Caco-2 (cell line): Measurements from ENCODE around the gene SMAD7. TPM values are rescaled to one million over a fixed set of nuclear protein-coding genes. Genes with fewer than 3 reads are reported as not detected.

Experiments
- BruUV-seq: library from RNA; stranded (reverse); fragments of 400-500 nt; replicated peaks from 2 replicates; lab custom pipeline; 2021; lab: Mats Ljungman, UMichigan
- CTCF ChIA-PET: fragments of 300-600 bp; sonication (Branson Sonifier 250); formaldehyde crosslinking; loops from one replicate; lab custom pipeline; 2022; ENCODE audit warnings: antibody characterized with exemption; lab: Charles Lee
- POLR2A ChIA-PET: fragments of 300-600 bp; sonication (Branson Sonifier 250); formaldehyde crosslinking; loops from one replicate; lab custom pipeline; 2022; ENCODE audit warnings: antibody characterized with exemption; lab: Charles Lee
- DNase-seq, 2 experiments: peaks; one replicate each; pipeline versions ENCODE4 v3.0.0 to v3.0.0-alpha.2; 2020 to 2022
- H3K27me3 ChIP-seq: replicated peaks from 2 replicates; pipeline ENCODE4 v1.6.0; 2011; ENCODE audit warnings: low read length; ENCODE audit not compliant: control insufficient read depth, insufficient read depth
- H3K36me3 ChIP-seq: 2 replicates; pipeline ENCODE4 v1.5.1; 2011; ENCODE audit warnings: low read length; ENCODE audit not compliant: control insufficient read depth, insufficient read depth
- H3K4me1 ChIP-seq: fragments of 250-450 bp; sonication (Bioruptor Pico); 2 replicates; pipeline ENCODE4 v1.5.1; 2020; ENCODE audit warnings: mild to moderate bottlenecking
- H3K4me3 ChIP-seq: 2 replicates; pipeline ENCODE4 v1.5.1; 2011; ENCODE audit warnings: low read depth, mild to moderate bottlenecking, control low read depth, low read length
- H3K9me3 ChIP-seq: fragments of 250-450 bp; sonication (Bioruptor Pico); 2 replicates; pipeline ENCODE4 v1.5.1; 2020; ENCODE audit warnings: mild to moderate bottlenecking, moderate library complexity
- H3K27ac Mint-ChIP-seq: one replicate; pipeline ENCODE4 v1.8.0; 2022; ENCODE audit warnings: mixed read lengths; ENCODE audit not compliant: unreplicated experiment
- H3K27me3 Mint-ChIP-seq: one replicate; pipeline ENCODE4 v1.8.0; 2022; ENCODE audit warnings: mixed read lengths; ENCODE audit not compliant: insufficient read depth, unreplicated experiment
- H3K36me3 Mint-ChIP-seq: one replicate; pipeline ENCODE4 v1.8.0; 2022; ENCODE audit warnings: mild to moderate bottlenecking, mixed read lengths; ENCODE audit not compliant: insufficient read depth, unreplicated experiment
- H3K4me1 Mint-ChIP-seq: one replicate; pipeline ENCODE4 v1.8.0; 2022; ENCODE audit warnings: low read depth, mixed read lengths; ENCODE audit not compliant: unreplicated experiment
- H3K4me3 Mint-ChIP-seq: one replicate; pipeline ENCODE4 v1.8.0; 2022; ENCODE audit warnings: mild to moderate bottlenecking, moderate library complexity, mixed read lengths; ENCODE audit not compliant: unreplicated experiment
- H3K9me3 Mint-ChIP-seq: one replicate; pipeline ENCODE4 v1.8.0; 2022; ENCODE audit warnings: mixed read lengths; ENCODE audit not compliant: unreplicated experiment
- intact Hi-C: fragments of 100-400 bp; cut with micrococcal nuclease; formaldehyde crosslinking; loops from one replicate; pipeline ENCODE4 v1.10.0; 2022; ENCODE audit not compliant: unreplicated experiment
- total RNA-seq: library from RNA; stranded (reverse); gene quantifications from 2 replicates; pipeline ENCODE4 v1.2.3, GENCODE V29; 2022
- TF ChIP-seq, protein P1 (sequence below), 2 experiments: fragments of 200-600 bp in 1 of 2; IDR thresholded peaks; 1 replicate in 1 of 2; 2 replicates in 1 of 2; pipeline versions ENCODE4 v1.5.1 to v1.8.0; 2011 to 2022; ENCODE audit warnings: antibody characterized with exemption in 1 of 2, control low read depth in 1 of 2, inconsistent platforms in 1 of 2, low read depth in 1 of 2, low read length in 1 of 2, mild to moderate bottlenecking in 1 of 2, moderate library complexity in 1 of 2; ENCODE audit not compliant: insufficient read depth in 1 of 2, severe bottlenecking in 1 of 2, unreplicated experiment in 1 of 2

The SMAD7 gene
- total RNA-seq, 1 experiment from 2014 or later = 9.3 TPM

DNA sequence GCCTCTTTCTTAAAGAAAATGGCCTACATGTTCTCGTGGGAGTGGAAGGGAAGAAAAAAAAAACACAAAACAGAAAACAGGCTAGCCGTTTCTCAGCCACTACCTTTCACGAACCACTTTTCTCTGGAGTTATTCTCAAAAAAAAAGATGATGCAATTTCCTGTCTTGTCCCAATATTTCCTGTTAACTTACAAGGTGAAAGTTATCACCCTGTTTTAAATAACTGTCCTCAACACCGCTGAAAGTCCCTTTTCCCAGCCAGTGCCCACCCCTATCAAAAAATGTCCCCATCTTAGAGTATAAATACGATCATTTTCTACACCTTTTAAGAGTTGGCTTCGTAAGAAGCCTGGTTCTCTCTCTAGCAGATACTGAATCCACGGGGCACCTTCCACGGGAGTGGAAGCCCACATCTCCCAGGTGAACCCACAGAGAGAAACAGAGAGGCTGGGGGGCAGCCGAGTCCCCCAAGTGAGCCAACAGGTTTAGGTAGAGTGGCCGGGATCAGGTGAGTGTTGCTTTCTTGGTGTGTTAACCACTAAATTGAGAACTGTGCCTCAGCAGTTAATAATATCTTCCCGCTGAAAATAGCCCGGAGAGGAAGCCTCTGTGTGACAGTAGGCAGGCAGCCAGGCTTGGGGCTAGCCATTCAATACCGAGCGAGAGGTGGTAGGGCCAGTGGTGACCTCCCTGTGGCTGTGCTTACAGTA lies 15.9 kb downstream of the SMAD7 start:
- H3K36me3 Mint-ChIP-seq = peaks cover 19% of the 10 kb centered on the region
- H3K27me3 Mint-ChIP-seq = no peaks in the 10 kb centered on the region
- TF ChIP-seq, protein P1, sequence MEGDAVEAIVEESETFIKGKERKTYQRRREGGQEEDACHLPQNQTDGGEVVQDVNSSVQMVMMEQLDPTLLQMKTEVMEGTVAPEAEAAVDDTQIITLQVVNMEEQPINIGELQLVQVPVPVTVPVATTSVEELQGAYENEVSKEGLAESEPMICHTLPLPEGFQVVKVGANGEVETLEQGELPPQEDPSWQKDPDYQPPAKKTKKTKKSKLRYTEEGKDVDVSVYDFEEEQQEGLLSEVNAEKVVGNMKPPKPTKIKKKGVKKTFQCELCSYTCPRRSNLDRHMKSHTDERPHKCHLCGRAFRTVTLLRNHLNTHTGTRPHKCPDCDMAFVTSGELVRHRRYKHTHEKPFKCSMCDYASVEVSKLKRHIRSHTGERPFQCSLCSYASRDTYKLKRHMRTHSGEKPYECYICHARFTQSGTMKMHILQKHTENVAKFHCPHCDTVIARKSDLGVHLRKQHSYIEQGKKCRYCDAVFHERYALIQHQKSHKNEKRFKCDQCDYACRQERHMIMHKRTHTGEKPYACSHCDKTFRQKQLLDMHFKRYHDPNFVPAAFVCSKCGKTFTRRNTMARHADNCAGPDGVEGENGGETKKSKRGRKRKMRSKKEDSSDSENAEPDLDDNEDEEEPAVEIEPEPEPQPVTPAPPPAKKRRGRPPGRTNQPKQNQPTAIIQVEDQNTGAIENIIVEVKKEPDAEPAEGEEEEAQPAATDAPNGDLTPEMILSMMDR (IDR thresholded peaks at IDR 0.05; ENCODE audit: insufficient read depth in 1 of 2, low read depth in 1 of 2, low read length in 1 of 2, severe bottlenecking in 1 of 2, unreplicated experiment in 1 of 2) = no peak
- BruUV-seq = no TSS peak
- ChIA-PET POLR2A (no interaction called here), CTCF (no interaction called here)
- H3K4me1 Mint-ChIP-seq = peaks cover 24% of the 10 kb centered on the region
- no peaks in the 10 kb centered on the region for H3K9me3 Mint-ChIP-seq
- H3K4me3 Mint-ChIP-seq = no peak overlapping the region
- intact Hi-C loops = no loop called here
- peak overlapping the region; percentile 45 for H3K27ac Mint-ChIP-seq
- Histone ChIP-seq H3K9me3 (no peaks in the 10 kb centered on the region), H3K27me3 (no peaks in the 10 kb centered on the region), H3K36me3 (no peaks in the 10 kb centered on the region), H3K4me3 (no peak overlapping the region), H3K4me1 (peaks cover 43% of the 10 kb centered on the region)
- no peak for DNase-seq

GRCh38 chr18:48934415-48934722 lies 16.4 kb downstream of the SMAD7 start:
- Histone ChIP-seq H3K4me3 (no peak overlapping the region), H3K27me3 (no peaks in the 10 kb centered on the region), H3K9me3 (no peaks in the 10 kb centered on the region), H3K36me3 (no peaks in the 10 kb centered on the region), H3K4me1 (peaks cover 43% of the 10 kb centered on the region)
- intact Hi-C loops = no loop called here
- no peaks in the 10 kb centered on the region for H3K9me3 Mint-ChIP-seq
- no peak overlapping the region for H3K27ac Mint-ChIP-seq
- no TSS peak for BruUV-seq
- no peaks in the 10 kb centered on the region for H3K27me3 Mint-ChIP-seq
- H3K4me1 Mint-ChIP-seq = peaks cover 29% of the 10 kb centered on the region
- H3K36me3 Mint-ChIP-seq = peaks cover 18% of the 10 kb centered on the region
- POLR2A ChIA-PET = no interaction called here
- CTCF ChIA-PET = interaction anchor here (0.6 kb wide), 1 partner anchor 1269 kb away, joined by 3 read pairs; no protein-coding TSS in a partner anchor
- DNase-seq = no peak
- no peak overlapping the region for H3K4me3 Mint-ChIP-seq
- TF ChIP-seq, protein P1 (IDR thresholded peaks at IDR 0.05; ENCODE audit: insufficient read depth in 1 of 2, low read depth in 1 of 2, low read length in 1 of 2, severe bottlenecking in 1 of 2, unreplicated experiment in 1 of 2) = no peak

DNA sequence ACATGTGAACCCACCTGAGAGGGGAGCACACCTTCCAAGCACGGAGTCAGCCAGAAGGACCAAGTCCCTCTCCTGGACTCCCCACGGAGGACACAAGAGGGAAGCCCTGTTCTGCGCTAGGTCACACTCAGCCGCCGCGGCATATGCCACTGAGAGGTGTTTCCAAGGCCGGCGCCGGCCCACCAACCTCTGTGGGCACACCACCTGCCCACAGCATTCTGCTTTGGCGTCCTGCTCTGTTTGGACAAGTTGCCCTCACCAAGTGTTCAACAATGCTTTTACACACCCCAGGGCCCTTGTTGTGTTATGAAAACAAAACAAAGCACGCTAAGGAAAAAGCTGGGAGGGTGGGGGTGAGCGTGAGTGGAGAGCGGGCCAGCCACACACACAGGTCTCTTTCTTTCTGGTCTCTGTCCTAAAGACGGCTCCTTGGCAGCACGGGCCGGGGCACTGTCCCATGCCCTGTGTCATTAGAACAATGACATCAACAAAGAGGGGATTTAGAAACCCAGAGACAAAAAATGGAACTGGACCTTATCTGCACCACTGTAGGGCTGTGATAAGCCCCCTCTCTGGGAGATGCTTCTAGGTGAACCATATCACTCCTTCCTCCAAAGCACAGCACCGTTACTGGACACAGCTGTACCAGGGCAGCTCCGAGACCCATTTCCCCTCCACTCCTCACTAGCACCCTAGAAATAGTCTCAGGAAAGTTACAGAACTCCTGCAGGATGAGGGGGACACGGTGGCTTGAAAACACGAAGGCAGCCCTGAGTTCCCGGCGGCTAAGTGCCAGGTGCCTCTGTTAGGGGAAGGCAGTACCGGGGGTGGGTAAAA lies 17.0 kb downstream of the SMAD7 start:
- TF ChIP-seq, protein P1 (IDR thresholded peaks at IDR 0.05; ENCODE audit: insufficient read depth in 1 of 2, low read depth in 1 of 2, low read length in 1 of 2, severe bottlenecking in 1 of 2, unreplicated experiment in 1 of 2) = no peak
- peaks cover 17% of the 10 kb centered on the region for H3K36me3 Mint-ChIP-seq
- ChIA-PET POLR2A (no interaction called here), CTCF (interaction anchor here (0.6 kb wide), 1 partner anchor 1270 kb away, joined by 3 read pairs; no protein-coding TSS in a partner anchor)
- Histone ChIP-seq H3K36me3 (no peaks in the 10 kb centered on the region), H3K9me3 (no peaks in the 10 kb centered on the region), H3K27me3 (no peaks in the 10 kb centered on the region), H3K4me1 (peaks cover 49% of the 10 kb centered on the region), H3K4me3 (no peak overlapping the region)
- no peaks in the 10 kb centered on the region for H3K9me3 Mint-ChIP-seq
- H3K4me3 Mint-ChIP-seq = no peak overlapping the region
- H3K27ac Mint-ChIP-seq = no peak overlapping the region
- H3K4me1 Mint-ChIP-seq = peaks cover 35% of the 10 kb centered on the region
- intact Hi-C loops = no loop called here
- DNase-seq = no peak
- no TSS peak for BruUV-seq
- no peaks in the 10 kb centered on the region for H3K27me3 Mint-ChIP-seq
